ELF-1 (cell line): Measurements from ENCODE around the gene RANBP3L.
"Not testable (repeated sequence)": the region's sequence is repeated elsewhere in the genome, so short reads cannot be mapped to it uniquely, and the experiment has no call there.

ENCODE experiments used
- DNase-seq: peaks from one replicate; pipeline ENCODE4 v3.0.0-alpha.2; 2016; ENCODE audit warnings: low read depth, low spot score

Gene RANBP3L

DNA sequence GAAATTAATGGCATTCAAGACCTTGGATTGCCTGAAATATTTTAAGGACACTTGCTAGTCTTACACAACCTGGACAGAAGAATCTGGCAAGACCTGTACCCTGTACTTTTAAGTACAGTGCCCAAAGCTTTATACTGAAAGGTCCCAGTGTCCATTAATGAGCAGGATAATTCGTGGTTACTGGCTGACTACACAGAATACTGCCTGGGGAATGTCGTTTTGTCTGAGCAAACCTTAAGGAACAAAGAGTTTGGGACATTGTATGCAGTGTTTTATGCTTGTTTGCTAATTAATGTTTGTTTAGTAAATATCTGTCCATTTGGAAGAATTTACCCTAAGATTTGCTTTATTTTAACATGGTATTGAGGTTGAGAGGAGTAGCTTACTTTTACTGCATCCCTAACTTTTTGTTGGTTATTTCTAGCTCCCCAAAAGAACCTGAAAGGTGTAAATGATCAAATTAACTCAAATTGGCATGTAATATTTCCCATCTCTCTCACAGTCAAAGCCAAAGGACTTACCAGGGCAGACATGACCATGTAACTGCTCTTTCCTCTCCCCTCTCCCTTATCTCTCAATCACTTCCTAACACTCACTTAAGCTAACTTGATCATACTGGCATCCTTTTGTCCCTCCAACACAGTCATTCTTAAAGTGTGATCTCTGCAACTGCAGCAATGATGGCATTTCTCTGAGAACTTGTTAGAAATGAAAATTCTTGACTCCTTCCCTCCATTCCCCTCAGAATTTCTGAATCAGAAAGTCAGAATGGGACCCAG is 15.7 kb downstream of the RANBP3L start:
- DNase-seq = no peak

DNA sequence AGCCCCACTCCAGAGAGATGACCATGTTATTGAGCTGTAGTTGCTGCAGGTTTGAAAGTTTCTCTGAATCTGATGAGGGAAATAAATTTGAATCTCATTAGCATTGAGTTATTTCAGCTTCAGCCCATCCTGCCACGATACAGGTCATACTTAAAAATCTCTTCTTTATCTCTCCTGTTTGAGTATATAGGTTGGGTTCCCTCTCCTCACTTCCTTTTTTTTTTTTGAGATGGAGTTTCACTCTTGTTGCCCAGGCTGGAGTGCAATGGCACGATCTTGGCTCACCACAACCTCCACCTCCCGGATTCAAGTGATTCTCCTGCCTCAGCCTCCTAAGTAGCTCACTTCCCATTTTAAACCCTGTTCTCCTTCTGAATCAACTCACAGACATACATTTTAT is 17.9 kb downstream of the RANBP3L start:
- not testable (repeated sequence) for DNase-seq

DNA sequence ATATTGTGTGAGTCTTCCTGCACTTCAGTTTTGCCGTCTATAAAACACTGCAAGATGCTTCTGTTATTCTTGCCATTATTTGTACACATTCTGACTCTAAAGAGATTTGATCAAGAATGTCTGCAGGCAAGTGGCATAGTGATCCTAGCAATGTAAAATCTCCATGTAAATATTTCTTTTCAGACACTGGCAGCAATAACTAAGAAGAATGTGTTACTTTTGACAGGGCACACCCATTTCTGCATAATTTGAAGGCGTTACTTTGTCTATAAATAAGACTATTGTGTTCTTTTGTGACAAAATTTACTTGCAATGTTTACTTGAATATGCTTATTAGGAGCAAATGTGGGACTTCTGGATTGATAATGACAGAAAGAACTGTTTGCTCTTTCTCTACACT is 20.1 kb downstream of the RANBP3L start:
- no peak for DNase-seq

DNA sequence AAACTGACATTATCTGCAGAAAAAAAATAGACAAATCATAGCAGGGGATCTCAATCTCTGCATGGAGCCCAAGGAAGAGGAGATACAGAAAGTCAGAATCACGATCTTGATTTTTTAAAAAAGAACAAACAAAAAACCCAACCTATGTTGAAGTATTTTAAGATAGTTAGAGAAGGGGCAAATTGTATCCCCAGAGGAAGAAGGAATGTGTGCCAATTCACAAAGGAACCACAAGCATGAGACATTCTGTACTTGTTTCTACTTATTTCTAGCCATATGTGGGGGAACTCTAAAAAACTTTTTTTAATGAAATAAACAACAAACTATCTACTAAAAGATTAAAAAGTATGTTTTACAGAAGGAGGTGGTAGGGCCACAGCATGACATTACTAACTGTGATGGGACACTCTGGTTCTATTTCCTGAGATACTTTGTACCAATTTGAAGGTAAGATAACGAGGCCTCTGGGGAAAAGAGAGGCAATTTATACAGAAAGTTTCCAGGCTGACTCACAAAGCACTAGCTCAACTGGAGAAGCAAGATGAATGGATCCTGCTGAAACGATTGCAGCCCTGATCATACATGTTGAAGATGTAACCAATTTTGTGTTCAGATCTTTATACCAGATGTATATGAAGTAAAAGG is 22.5 kb downstream of the RANBP3L start:
- DNase-seq = no peak

DNA sequence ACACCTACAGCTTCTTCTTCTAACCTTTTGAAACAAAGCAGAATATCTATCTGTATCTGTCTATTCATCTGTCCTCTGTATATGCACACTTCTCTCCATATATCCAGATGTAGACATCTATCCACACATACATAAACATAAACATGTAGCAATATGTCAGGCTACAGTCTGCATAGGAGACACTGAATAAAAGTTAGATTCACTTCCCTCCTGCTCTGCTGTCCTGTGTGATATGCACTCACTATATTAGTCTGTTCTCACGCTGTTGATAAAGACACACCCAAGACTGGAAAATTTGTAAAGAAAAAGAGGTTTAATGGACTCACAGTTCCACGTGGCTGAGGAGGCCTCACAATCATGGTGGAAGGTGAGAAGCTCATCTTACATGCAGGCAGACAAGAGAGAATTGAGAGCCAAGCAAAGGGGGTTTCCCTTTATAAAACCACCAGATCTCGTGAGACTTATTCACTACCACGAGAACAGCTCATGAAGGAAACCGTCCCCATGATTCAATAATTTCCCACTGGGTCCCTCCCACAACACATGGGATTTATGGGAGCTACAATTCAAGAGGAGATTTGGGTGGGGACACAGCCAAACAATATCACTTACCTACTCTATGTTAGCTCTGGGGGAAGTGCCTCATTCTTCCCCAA is 24.1 kb downstream of the RANBP3L start:
- no peak for DNase-seq

DNA sequence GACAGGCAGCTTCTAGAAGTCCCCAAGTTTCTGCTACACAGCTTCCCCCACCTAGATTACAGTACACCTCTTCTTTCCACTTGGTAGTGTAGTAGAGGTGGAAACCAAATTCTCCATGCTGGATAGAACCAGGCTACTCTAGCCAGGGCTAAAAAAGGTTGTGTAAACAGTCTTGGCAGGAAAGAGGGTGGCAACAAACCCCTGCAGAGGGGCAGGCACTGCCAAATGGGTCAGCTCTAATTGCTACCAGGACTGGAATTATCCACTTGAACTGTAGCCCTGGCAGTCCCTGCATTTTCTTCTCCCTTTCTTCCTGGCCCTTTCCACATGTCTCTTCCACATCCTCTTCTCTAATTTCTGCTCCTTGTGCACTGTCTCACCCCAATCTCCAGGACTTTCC is 24.8 kb downstream of the RANBP3L start:
- DNase-seq = no peak

DNA sequence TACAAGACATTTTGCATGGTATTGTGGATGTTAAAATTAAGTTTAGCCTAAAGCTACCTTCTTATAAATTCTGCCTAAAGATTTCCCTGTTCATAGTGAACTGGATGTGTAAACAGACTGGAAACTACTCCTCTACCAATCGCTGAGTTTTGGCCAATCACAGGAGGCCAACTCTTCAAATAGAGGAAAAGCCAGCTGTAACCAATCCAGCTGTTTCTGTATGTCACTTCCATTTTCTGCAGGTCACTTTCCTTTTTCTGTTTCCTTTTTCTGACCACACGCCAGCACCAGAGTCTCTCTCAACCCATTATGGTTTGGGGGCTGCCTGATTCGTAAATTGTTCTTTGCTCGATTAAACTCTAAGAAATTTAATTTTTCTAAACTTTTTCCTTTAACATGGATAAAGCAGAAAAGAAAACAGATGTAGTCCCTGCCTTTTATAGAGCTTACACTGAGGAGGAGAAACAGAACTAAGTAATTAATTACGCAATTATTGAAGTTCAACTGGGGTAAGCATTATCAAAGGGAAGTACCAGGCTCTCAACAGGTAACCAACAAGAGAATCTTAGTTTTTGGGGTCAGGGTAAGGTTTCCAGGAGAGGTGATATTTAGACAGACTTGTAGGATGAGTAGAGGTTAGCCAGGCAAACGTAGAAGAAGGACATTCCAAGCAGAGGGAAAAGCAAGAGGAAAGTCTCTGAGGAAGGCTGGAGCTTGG is 27.7 kb downstream of the RANBP3L start:
- no peak for DNase-seq

DNA sequence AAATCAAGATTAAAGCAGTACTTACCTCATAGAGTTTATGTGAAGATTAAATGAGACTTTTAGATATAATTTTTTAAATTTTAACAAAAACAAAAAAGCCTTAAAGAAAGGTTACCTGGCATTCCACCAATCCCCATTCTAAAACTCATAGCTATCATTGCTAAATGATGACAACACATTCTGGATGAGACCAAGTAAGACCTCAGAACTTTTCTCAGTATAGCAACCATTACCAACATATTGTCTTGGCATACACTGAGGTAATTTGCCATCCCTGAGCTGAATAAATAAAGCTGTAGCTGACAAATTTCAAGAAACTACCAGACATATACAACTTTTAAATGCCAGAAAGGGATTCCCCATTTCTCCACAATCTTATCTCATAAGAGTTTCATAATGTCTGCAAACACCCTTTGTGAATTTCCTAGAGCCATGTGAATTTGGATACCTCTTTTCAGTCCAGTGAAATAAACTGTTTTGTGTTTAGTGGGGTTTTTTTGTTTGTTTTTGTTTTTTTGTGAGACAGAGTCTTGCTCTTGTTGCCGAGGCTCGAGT is 29.5 kb downstream of the RANBP3L start:
- no peak for DNase-seq

DNA sequence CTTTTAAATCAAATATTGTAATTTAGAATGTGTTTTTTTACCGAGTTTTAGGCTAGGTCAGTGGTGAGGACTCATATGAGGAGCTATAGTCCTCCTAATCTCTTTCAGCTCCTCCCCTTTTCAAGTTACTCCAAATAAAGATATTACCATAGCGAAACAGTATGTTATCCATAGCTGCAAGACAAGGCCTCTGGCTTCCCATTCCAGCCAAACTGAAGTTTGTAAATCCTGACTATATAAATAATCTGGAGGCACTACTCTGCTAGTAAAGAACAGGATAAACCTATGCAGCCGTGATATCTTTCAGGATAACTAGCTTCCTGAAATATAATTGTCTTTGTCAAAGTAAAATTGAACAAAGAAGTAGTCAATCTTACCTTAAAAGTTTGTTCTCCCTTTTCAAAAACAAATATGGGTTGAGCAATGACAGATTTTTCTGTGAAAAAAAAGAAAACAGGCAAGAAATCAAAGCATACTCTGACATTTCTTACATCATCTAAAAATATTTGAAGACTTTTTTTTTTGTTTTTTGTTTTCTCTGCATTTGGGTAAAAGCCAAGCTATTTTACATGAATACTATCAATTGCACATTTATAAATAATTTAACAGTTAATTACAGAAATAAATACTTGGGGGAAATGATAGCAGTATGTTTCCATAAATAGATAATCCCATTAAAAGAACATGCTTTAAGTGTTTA is 30.7 kb downstream of the RANBP3L start:
- no peak for DNase-seq

DNA sequence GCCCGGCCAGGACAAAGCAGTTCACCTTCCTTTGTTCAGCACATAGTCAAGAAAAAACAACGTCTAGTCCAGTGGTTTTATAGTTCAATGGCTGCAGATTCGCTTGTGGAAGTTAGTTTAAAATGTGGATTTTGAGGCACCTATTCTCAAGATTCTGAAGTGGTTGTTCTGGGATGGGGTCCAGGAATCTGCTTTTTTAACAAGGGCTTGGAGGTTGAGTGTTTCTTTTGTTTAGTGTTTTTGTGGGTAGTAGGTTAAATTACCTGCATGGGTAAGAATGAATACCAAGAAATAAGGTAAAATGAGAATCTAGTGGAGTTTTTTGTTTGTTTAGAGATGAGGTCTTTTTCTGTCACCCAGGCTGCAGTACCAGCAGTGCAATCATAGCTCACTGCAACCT is 31.5 kb downstream of the RANBP3L start:
- DNase-seq = no peak

DNA sequence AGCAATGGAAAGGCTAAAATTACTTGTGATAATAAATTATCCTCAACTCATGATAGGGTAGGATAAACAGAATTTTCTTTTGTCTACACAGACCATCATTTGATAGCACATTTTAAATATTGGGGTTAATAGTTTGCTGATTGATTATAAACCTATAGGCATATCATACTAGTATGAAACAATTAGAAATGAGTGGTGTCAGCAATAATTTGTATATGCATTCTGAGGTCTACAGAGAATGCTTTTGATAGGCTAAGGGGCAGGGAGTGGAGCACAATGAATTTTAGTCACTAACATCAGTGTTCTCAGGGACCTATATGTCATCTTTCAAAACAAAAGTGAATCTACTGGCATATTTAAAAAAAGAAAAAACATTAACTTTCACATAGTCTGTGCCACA is 32.2 kb downstream of the RANBP3L start:
- DNase-seq = no peak

DNA sequence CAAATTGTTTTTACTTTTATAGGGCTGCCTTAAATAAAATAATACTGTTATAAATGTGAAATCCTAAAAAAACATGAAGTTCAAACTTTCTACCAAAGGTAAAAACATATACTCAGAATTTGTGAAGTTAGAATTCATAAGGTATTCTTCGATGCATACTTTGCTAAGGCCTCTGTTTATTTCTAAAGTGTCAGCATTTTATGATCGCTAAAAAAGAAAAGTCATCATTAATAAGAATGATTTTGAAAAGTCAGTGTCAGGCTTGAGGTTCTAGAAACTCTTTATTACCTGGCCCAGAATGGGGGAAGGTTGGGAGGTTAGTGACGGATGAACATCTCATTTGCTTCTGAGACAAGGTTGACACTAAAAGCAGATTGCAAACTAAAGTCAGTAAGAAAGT is 33.8 kb downstream of the RANBP3L start:
- DNase-seq = no peak

DNA sequence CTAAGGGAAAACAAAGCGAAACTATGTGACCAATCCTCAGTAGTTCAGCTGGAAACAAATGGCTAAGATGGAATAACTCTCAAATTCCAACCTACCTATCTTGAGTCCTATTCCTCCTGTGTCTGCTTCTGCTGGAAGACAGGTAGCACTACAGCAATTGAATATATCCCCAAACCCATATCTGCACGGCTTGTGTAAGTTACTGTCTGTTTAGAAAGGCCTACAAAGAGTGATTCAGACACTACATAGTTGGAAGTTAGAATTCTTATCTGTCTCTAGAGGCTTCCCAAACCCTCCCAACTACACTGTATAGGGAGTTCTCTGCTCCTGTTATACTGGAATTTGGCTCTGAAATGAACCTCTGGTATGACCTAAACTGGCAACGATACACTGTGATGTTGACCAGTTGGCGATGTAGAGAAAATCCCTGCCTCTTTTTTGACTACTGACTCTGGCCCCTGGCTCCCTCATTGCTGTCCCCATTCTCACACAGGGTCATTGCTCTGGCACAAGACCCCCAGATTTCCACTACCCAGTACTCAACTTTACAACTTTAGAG is 37.4 kb downstream of the RANBP3L start:
- DNase-seq = no peak

DNA sequence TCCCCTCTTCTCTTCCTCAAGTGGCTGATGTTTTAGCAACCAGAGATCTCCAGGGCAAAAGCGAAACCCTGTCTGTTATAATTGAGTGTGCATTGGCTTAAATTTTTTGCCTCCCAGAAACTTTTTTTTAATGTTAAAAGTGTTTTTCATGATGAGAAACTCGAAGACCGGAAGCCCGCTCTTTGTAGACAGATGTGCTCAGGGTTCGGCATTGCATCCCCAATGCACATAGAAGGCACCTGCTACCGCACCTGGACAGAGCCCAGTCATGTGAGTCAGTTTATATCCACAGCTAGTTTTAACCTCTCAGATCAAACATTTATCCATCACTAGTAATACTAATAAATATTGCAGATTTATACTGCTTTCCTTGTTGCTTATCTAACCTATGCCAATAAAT is 40.5 kb downstream of the RANBP3L start:
- DNase-seq = no peak

DNA sequence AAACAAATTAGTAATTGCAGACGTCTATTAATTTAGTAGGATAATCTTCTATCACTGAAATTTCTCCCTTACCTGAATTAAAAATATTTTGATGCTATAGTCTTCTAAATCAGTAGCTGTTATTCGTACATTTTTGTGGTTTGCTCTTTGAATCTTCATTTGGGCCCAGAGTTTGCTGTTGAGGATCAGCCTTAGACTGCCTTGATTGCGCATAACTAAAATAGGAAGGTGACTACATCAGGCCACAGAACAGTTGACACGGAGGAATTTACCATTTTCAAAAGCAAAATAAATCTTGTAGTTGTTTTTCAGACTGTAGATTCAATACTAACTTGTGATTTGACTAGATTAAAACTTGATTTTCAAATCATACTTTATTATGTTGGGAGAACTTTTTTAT is 48.1 kb downstream of the RANBP3L start:
- no peak for DNase-seq

DNA sequence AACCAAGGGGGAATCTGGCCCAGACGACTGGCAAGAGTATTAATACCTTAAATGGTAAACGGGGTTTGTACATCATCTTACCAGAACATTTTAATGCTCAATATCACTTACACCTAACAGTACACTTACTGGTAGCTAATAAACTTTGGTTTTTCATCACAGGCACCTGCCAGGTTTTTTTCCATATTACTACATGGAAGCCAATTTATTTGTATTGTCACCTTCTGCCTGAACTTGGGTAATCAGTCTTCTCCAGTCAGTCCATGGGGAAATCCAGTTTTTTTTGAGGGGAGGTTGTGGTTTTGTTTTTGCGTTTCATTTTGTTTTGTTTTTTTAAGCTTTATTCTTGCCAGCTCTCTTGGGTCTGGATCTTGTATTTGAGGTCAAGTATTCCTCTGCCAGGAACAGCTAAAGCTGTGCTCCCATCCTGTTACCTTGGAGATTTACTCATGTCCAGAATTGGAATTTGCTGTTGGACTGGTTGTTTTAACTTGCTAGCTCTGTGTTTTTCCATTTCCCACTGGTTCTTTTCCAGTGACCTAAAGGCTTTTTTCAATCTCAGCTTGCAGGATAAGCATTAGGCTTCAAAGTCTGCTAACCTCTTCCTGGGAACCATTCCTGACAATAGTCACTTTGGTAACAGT is 48.9 kb downstream of the RANBP3L start:
- no peak for DNase-seq

DNA sequence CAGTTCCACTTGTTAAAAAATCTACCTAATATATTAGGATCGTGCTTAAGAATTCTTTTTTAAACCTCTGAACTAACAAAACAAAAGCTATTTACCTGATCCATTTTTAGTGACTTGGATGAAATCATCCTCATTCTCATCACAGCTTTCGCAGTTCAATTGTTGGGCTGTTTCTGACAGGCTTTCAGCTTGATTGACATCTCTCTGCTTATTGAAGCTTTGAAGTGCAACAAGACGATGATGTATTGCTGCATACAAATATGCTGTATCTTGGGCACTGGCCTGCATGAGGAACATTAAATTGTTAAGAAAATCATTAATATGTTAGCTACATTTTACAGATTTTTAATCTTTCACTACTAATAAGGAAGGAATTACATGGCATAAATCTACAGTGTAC is 50.5 kb downstream of the RANBP3L start:
- no peak for DNase-seq

DNA sequence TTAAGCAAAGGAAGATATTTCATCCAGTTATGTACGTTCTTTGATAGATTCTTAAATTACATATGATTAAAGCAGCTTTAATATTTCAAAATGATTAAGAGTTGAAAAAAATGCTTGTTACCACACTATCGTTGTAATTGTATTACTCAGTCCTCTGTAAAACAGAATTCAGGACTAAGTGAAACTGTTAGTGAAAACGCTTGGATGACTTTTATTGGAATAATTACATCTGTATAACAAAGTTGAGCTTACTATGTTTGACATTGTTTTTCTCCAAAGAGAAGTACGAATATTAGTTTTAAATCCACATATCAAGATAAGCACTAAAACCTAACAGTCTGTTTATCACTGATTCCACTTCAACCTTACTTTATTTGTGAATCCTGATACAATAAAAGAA is 51.3 kb downstream of the RANBP3L start:
- DNase-seq = no peak

DNA sequence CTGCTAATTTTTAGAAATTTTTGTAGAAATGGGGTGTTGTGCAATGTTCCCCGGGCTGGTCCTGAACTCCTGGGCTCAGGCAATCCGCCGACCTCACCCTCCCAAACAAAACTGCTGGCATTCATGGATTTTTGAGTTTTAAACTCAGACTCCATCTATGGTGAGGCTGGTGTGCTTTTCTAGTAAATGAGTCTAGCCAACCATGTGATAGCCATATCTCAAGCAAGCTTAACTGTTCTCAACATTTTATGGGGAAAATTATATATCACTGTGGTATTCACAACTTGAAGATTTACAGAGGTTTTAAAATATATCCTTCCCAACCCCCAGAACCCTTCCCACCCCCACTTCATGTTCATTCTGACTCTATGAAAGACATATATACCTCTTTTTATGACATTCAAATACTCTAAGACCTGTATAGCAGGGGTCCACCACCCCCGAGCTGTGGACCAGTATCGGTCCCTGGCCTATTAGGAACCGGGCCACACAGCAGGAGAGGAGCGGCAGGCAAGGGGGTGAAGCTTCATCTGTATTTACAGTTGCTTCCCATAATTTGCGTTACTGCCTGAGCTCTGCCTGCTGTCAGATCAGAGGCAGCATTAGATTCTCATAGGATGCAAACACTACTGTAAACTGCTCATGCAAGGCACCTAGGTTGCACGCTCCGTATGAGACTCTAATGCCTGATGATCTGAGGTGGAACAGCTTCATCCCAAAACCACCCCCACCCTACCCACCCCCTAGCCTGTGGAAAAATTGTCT is 55.5 kb downstream of the RANBP3L start:
- DNase-seq = no peak

DNA sequence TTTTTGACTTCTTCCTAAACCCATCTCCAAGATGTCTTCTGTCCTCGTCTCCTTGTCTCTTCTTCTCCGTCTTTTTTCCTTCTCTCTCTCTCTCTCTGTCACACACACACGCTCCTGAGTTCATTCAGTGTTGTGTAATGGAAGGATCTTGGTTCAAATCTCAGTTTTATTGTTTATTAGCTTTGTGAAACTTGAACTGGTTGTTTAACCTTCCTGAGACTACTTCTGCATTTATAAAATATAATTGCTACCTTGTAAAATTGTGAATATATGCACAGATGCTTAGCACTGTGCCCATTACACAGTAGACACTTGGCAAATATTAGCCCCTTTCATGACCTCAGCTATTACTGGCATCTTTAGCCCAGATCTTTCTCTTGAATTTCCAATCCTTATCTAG is 57.6 kb downstream of the RANBP3L start:
- DNase-seq = no peak
